Osteocyte (in vitro differentiated cells): ENCODE data around the gene MALRD1. TPM values are rescaled to one million over a fixed set of nuclear protein-coding genes. Genes with fewer than 3 reads are reported as not detected.

Source experiments
- DNase-seq: peaks from one replicate; pipeline ENCODE4 v3.0.0; 2021; ENCODE audit warnings: mixed read lengths; ENCODE audit not compliant: unreplicated experiment; ENCODE audit errors: extremely low spot score
- H3K27ac Mint-ChIP-seq: one replicate; pipeline ENCODE4 v1.8.0; 2021; ENCODE audit warnings: mild to moderate bottlenecking, mixed read lengths; ENCODE audit not compliant: unreplicated experiment
- H3K27me3 Mint-ChIP-seq: one replicate; pipeline ENCODE4 v1.8.0; 2021; ENCODE audit warnings: mixed read lengths; ENCODE audit not compliant: unreplicated experiment
- H3K36me3 Mint-ChIP-seq: one replicate; pipeline ENCODE4 v1.8.0; 2021; ENCODE audit warnings: mixed read lengths; ENCODE audit not compliant: unreplicated experiment
- H3K4me1 Mint-ChIP-seq: one replicate; pipeline ENCODE4 v1.8.0; 2021; ENCODE audit warnings: mixed read lengths; ENCODE audit not compliant: unreplicated experiment
- H3K4me3 Mint-ChIP-seq: one replicate; pipeline ENCODE4 v1.8.0; 2021; ENCODE audit warnings: mild to moderate bottlenecking, moderate library complexity, mixed read lengths; ENCODE audit not compliant: unreplicated experiment
- H3K9me3 Mint-ChIP-seq: one replicate; pipeline ENCODE4 v1.8.0; 2021; ENCODE audit warnings: mixed read lengths; ENCODE audit not compliant: unreplicated experiment
- CTCF ChIP-seq: fragments of 200-600 bp; sonication (generic); IDR thresholded peaks from 2 replicates; pipeline ENCODE4 v1.5.0; 2021; ENCODE audit warnings: antibody characterized with exemption, mild to moderate bottlenecking, moderate library complexity
- total RNA-seq: library from RNA; stranded (reverse); gene quantifications from 2 replicates; pipeline ENCODE4 v1.2.1, GENCODE V29; 2021

Gene MALRD1
- total RNA-seq, 1 donor from 2014 or later = 0.56 TPM

- Mint-ChIP-seq H3K4me1 (peaks cover 36% of the 10 kb centered on the region), H3K27me3 (no peaks in the 10 kb centered on the region), H3K9me3 (peaks cover 7% of the 10 kb centered on the region), H3K4me3 (no peak overlapping the region), H3K27ac (no peak overlapping the region), H3K36me3 (no peaks in the 10 kb centered on the region)
- no peak for TF ChIP-seq CTCF
- no peak for DNase-seq
Measured at GRCh38 chr10:19576576-19576975, 528.0 kb downstream of the MALRD1 start.

- TF ChIP-seq CTCF = no peak
Measured at GRCh38 chr10:19577381-19577780, 528.8 kb downstream of the MALRD1 start.

GRCh38 chr10:19577807-19578206, 529.2 kb downstream of the MALRD1 start:
- no peak for DNase-seq
- peaks cover 29% of the 10 kb centered on the region for H3K4me1 Mint-ChIP-seq
- H3K36me3 Mint-ChIP-seq = no peaks in the 10 kb centered on the region
- peaks cover 7% of the 10 kb centered on the region for H3K9me3 Mint-ChIP-seq
- no peaks in the 10 kb centered on the region for H3K27me3 Mint-ChIP-seq
- TF ChIP-seq CTCF = no peak
- no peak overlapping the region for H3K4me3 Mint-ChIP-seq
- H3K27ac Mint-ChIP-seq = peak overlapping the region; percentile 41

More at GRCh38 chr10:19577381-19577780, 528.8 kb downstream of the MALRD1 start:
- no peak for DNase-seq
- Mint-ChIP-seq H3K9me3 (peaks cover 7% of the 10 kb centered on the region), H3K27ac (no peak overlapping the region), H3K27me3 (no peaks in the 10 kb centered on the region), H3K4me1 (peaks cover 29% of the 10 kb centered on the region), H3K36me3 (no peaks in the 10 kb centered on the region), H3K4me3 (no peak overlapping the region)

GRCh38 chr10:19578571-19578970, 530.0 kb downstream of the MALRD1 start:
- no peak for DNase-seq
- Mint-ChIP-seq H3K36me3 (no peaks in the 10 kb centered on the region), H3K4me3 (no peak overlapping the region), H3K27ac (peak overlapping the region; percentile 41), H3K4me1 (peaks cover 29% of the 10 kb centered on the region), H3K9me3 (peaks cover 7% of the 10 kb centered on the region), H3K27me3 (no peaks in the 10 kb centered on the region)
- no peak for TF ChIP-seq CTCF

- Mint-ChIP-seq H3K4me1 (peaks cover 29% of the 10 kb centered on the region), H3K36me3 (no peaks in the 10 kb centered on the region), H3K4me3 (no peak overlapping the region), H3K27me3 (no peaks in the 10 kb centered on the region), H3K9me3 (peaks cover 8% of the 10 kb centered on the region), H3K27ac (peak overlapping the region; percentile 16)
- no peak for TF ChIP-seq CTCF
- DNase-seq = no peak
Measured at GRCh38 chr10:19579761-19580545, 531.4 kb downstream of the MALRD1 start.
